G401.6 (cell line): ENCODE data around the gene LRRC58.
A peak's percentile ranks its signal among the peaks of the same experiment; 100 is the strongest.
"Not testable (repeated sequence)": the region's sequence is repeated elsewhere in the genome, so short reads cannot be mapped to it uniquely, and the experiment has no call there.

Experiments
- FAIRE-seq: peaks from 2 replicates; lab custom pipeline; 2012; peaks lifted over from hg19 to GRCh38; lab: Jason Lieb, UNC

LRRC58 gene

GRCh38 chr3:120348991-120349854, at the start of gene LRRC58:
TSS of gene LRRC58 (minus strand) at chr3:120349354. CDS start at chr3:120349243, 111 bp downstream.
- no peak for FAIRE-seq

GRCh38 chr3:120396469-120396868, 47.3 kb upstream of the LRRC58 start:
- no peak for FAIRE-seq

- FAIRE-seq: no peak
Observed at GRCh38 chr3:120394347-120394746, 45.2 kb upstream of the LRRC58 start.

GRCh38 chr3:120393761-120394160, 44.6 kb upstream of the LRRC58 start:
- FAIRE-seq: no peak

- FAIRE-seq: no peak
Observed at GRCh38 chr3:120393243-120393642, 44.1 kb upstream of the LRRC58 start.

GRCh38 chr3:120382941-120383447, 33.8 kb upstream of the LRRC58 start:
- FAIRE-seq: no peak

- FAIRE-seq: no peak
Observed at GRCh38 chr3:120381503-120381902, 32.3 kb upstream of the LRRC58 start.

- not testable (repeated sequence) for FAIRE-seq
Observed at GRCh38 chr3:120377948-120378347, 28.8 kb upstream of the LRRC58 start.

- FAIRE-seq: no peak
Observed at GRCh38 chr3:120370463-120370862, 21.3 kb upstream of the LRRC58 start.

- FAIRE-seq: no peak
Observed at GRCh38 chr3:120369037-120369467, 19.9 kb upstream of the LRRC58 start.

- FAIRE-seq: no peak
Observed at GRCh38 chr3:120368172-120368571, 19.0 kb upstream of the LRRC58 start.

- no peak for FAIRE-seq
Observed at GRCh38 chr3:120364821-120365220, 15.7 kb upstream of the LRRC58 start.

GRCh38 chr3:120364101-120364500, 14.9 kb upstream of the LRRC58 start:
- no peak for FAIRE-seq

- peak; percentile 37 for FAIRE-seq
Observed at GRCh38 chr3:120357807-120358206, 8.7 kb upstream of the LRRC58 start.

GRCh38 chr3:120355486-120355885, 6.3 kb upstream of the LRRC58 start:
- FAIRE-seq: no peak

GRCh38 chr3:120353463-120353862, 4.3 kb upstream of the LRRC58 start:
- FAIRE-seq: no peak

GRCh38 chr3:120352017-120352416, 2.9 kb upstream of the LRRC58 start:
- FAIRE-seq: no peak

- FAIRE-seq: no peak
Observed at GRCh38 chr3:120350401-120350941, 1.3 kb upstream of the LRRC58 start.

GRCh38 chr3:120349855-120350125, 636 bp upstream of the LRRC58 start:
- no peak for FAIRE-seq

- no peak for FAIRE-seq
Observed at GRCh38 chr3:120348065-120348990, 826 bp downstream of the LRRC58 start.

- no peak for FAIRE-seq
Observed at GRCh38 chr3:120344349-120344748, 4.8 kb downstream of the LRRC58 start.

- no peak for FAIRE-seq
Observed at GRCh38 chr3:120341658-120342346, 7.4 kb downstream of the LRRC58 start.
